AG20443 (cell line): ENCODE data around the gene NAMPT.

Source experiments
- DNase-seq: peaks from one replicate; pipeline ENCODE4 v3.0.0; 2012; ENCODE audit warnings: low spot score, mixed read lengths

The NAMPT gene

DNA sequence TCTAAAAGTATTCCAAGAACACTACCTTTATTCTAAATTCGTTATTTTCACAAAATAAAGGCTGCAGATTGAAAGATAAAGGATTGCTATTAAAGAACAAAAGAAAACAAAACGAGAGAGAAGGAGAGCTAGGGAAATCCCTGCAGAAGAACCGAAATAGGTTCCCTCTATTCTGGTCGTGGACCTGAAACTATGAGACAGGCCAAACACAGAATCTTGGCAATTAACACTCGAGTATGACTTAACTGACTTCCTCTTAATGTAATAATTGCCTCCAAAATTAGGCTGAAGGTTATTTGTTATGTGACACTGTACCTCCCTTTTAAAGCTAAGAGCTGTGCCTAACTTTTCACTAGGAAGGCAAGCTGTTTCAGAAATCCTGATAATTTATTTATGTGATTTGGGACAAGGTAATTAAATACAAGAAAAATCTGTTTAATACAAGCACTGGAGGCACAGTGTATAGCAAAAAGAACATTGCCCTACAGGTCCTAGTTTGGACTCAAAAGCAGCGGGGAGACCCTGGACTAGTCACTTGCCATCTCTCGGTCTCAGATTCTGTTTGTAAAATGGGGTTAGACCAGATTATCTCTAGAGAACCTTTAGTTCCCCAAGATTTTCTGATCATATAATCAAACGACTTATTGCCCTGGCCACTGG lies 11.6 kb downstream of the NAMPT start:
- DNase-seq: no peak

GRCh38 chr7:106270122-106270977 lies 14.4 kb downstream of the NAMPT start:
- no peak for DNase-seq

DNA sequence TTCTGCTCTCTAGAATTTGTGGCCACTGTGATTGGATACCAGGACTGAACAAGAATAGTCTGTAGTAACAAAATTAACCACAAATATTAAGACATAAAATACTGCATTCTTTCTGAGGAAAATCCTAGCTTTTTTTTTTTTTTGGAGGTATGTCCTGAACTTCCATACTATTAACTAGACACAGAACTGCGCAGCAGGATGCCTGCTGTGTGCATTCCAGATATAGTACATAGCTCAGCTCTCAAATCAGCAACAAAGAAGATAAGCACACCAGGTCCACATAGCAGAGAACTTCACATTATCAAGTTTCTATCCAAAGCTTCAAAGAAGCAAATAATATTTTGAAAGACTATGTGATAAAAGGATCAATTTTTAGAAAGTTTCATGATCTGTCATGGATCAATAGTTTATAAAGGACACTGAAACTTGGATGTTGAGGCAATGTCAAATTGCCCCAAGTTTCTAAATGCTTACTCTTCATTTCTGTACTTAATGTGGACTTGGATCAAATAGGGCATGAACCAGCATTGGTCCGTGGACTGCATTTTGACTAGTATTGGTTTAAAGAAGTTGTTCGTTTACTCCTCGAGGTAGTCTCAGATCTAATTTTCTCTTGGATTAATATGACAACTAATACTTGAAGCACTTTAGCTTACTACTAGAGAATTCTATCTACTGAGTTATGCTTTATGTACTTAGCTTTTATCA lies 15.4 kb downstream of the NAMPT start:
- DNase-seq: no peak

- DNase-seq: no peak
Observed at GRCh38 chr7:106265133-106265532, 19.6 kb downstream of the NAMPT start.

DNA sequence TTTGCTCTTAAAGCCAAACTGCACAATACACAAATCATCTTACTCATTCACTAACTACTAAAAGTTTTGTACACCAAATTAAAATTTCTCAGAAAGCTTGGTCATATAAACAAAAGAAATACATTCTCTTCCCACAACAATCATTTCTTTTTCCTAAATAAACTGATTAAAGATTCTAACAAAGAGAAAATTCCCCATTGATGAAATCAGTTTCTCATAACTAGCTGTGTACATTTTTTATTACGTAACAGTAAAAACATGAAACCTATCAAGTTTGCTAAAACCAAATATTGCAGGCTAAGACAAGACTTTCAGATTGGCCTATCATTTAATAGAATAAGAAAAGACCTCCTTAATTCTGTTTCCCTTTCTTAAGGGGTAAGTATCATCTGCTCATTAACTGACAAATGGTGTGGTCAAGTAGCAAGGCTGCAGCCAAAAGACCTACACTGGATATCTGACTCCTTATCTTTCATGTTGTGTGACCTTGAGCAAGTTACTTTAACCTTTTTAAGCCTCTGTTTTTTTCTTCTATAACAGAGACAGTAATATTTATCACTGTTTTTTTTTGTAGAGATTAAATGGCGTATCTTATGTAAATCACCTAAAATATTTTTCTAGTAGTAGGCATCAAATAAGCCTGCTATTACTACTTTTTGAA lies 22.4 kb downstream of the NAMPT start:
- no peak for DNase-seq

GRCh38 chr7:106260136-106260561 lies 24.6 kb downstream of the NAMPT start:
- peak; percentile 21 for DNase-seq

- DNase-seq: no peak
Observed at GRCh38 chr7:106258789-106259188, 26.0 kb downstream of the NAMPT start.

DNA sequence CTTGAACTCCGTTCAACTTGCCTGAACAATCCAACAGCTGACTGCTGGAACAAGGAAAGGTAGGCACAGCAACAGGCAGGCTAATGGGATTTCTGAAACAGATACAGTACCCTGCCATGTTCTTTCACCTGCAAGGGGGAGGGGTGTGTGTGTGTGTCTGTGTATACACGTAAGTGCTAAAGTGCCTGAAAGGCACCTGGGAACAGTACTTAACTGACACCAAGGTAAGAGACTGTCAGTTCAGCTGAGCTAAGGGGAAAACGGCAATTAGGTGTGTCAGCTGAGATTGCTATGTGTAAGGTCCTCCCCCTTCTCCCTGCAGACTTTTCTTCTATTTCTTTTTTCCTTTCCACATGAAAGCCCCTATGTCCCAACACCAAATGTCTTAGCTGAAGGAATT lies 27.0 kb downstream of the NAMPT start:
- no peak for DNase-seq

DNA sequence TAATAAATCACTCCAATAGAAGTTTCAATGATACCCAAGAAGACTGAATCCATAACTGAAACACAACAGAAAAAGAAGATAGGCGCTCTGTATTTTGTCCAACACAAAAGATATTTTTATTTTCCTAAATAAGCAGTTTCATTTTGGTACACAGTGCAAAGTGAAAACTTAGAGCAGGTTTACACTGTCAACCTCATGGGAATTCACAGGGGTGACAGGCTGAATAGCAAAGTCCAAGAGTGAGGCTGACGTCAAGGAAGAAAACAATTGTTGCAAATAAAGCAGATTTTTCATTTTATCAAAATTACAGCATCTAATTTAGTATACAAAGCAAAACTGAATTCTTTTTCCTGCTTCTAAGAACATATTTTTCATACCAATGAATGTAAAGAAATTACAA lies 28.6 kb downstream of the NAMPT start:
- DNase-seq: no peak

DNA sequence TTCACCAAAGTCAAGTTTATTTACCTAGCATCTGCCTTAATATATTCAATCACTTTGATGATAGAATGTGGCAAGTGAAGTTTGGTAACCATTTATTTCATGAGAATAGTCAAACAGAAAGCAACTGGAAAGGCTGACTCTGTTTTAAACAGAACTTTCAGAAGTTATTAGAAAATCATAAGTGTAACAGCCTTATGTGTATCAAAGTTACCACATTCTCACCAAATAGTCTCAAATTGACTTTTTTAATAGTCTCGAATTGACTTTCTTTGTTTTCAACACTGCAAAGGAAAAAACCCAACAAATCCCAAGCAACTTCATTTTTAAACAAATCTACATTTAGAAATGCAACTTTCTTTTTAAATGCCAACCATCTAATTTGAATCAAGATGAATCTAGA lies 29.5 kb downstream of the NAMPT start:
- no peak for DNase-seq

DNA sequence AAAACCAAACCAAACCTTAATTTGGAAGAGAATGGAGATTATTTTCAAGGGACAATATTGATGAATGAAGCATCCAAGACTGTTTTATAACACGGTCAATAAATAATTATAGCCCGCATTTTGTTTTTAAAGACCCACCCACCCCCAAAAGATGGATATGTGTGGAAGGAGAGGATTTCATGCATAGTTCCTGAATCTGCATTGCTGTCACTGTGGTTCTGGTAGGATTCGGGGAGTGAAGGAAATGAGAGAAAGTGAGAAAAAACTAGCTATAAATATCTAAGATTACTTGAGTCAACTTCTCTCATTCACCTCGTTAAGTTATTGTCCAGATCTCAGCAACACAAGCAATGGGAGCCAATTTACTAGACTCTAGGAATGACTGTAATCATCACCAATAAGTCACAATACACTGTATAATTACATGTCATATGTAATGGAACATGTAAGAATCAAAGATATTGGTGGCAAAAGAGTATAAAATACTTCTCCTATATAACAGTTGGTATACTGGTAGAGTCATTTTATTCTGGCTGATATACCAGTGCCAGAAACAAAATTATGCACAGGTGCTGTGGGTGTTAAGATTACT lies 30.2 kb downstream of the NAMPT start:
- no peak for DNase-seq

- no peak for DNase-seq
Observed at GRCh38 chr7:106252568-106252967, 32.2 kb downstream of the NAMPT start.

DNA sequence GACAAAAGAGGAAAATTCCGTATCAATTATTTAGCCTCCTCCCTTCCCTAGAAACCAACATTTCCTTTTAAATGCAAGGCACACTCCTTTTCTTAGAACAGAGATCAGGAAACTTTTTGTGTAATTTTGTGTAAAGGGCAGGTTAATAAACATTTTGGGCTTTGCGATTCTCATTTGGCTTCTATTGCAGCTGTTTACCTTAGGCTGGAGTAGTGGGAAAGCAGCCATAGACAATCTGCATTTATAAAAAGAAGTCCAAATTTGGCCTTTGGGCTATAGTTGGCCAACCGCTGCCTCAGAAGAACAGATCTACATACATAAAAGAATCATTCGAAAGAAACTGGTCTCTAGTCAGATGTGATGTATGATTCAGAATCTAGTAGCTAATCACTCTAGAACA lies 35.3 kb downstream of the NAMPT start:
- no peak for DNase-seq

- DNase-seq: no peak
Observed at GRCh38 chr7:106248600-106248999, 36.2 kb downstream of the NAMPT start.

DNA sequence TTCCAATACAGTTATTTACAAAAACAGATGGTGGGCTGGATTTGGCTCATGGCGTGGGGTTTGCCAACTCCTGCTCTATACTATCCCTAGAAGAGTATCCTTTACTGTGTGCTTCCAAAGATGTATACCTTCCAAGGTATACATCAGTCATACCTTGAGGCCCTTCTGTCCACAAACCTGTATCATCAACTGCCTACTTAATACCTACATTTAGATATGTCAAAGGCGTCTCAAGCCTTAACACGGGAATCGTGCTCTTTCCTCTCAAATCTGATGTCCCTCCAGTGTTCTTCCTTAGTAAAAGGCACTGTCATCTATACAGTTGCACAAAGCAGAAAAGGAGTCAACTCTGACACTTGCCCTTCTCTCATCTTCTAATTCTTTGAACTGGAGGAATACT lies 36.9 kb downstream of the NAMPT start:
- no peak for DNase-seq

GRCh38 chr7:106246902-106247711 lies 37.7 kb downstream of the NAMPT start:
- DNase-seq: no peak

GRCh38 chr7:106243893-106244292 lies 40.9 kb downstream of the NAMPT start:
- DNase-seq: no peak

- no peak for DNase-seq
Observed at GRCh38 chr7:106239406-106239805, 45.4 kb downstream of the NAMPT start.

- DNase-seq: no peak
Observed at GRCh38 chr7:106238830-106239229, 46.0 kb downstream of the NAMPT start.

GRCh38 chr7:106236065-106236464 lies 48.7 kb downstream of the NAMPT start:
- no peak for DNase-seq

DNA sequence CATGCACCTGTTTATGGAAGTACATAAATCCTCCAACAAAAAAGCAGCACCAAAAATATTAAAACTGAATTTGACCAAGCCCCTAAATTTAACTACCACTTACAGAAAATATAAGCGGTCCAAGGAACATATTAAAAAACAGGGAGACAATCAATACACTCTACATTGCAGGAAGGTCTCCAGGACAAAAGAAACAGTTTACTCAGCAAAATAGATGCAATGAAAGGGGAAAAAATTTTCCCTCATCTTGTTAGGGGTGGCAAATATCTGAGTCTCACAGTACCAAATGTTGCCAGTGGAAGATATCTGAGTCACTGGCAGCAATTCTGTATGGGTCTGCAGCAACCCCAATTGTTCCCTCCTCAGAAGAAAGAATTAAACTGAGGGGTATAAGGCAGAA lies 50.4 kb downstream of the NAMPT start:
- DNase-seq: no peak
